Ureter (tissue), 1 donor: ENCODE results near the gene ADARB2. TPM values are rescaled to one million over a fixed set of nuclear protein-coding genes. Genes with fewer than 3 reads are reported as not detected.
"Not testable (repeated sequence)": the region's sequence is repeated elsewhere in the genome, so short reads cannot be mapped to it uniquely, and the experiment has no call there.

ENCODE experiments used
- DNase-seq: peaks from one replicate; pipeline ENCODE4 v3.0.0-alpha.2; 2020; ENCODE audit warnings: low spot score
- total RNA-seq: library from RNA; stranded (reverse); gene quantifications from one replicate; pipeline ENCODE4 v1.2.4, GENCODE V29; 2023
- donor health status: DM: yes; HTN: yes; CAD: no.

The ADARB2 gene
- total RNA-seq, 1 donor from 2014 or later: not detected

- DNase-seq: no peak
Measured at GRCh38 chr10:1178506-1178905, 558.8 kb downstream of the ADARB2 start.

GRCh38 chr10:1177936-1178335 lies 559.4 kb downstream of the ADARB2 start:
- DNase-seq: no peak

DNA sequence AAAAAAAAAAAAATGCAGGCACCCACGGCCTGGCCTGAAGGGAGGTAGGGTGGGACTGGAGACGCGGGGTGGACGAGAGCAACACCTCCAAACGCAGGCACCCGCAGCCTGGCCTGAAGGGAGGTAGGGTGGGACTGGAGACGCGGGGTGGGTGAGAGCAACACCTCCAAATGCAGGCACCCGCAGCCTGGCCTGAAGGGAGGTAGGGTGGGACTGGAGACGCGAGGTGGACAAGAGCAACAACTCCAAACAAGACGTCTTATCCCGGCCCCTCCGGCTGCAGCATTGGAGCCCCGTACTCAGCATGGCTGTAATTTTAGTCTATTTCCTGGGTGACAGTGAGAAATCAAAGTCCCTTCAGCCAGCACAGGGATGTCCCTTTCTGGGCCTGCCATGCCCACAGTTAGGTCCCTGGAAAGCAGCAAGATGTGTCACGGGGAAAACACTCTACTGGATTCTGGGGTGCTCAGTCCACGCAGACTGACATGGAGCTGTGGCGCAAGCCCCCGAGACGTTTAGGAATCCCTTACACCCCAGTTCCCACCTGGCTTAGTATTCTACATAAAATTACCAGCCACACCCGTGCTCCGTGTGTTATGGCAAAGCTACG lies 561.3 kb downstream of the ADARB2 start:
- no peak for DNase-seq

GRCh38 chr10:1174022-1174421 lies 563.3 kb downstream of the ADARB2 start:
- no peak for DNase-seq

DNA sequence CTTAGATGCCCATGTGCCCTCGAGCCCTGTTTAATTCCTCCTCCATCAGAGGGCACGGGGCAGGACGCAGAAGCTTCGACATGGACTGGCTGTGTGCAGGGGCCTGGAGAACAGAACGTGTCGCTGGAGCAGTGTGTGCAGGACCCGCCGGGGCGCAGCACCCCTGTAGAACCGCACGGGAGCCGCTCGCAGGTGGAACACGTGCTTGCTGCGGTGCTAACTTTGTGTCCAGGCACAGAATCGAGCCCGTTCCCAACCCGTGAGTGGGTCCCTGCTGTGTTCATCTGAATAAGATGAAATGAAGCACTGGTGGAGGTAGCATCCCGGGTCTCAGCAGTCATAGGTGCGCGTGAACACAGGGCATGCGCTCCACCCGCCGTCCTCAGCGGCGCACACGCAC lies 564.2 kb downstream of the ADARB2 start:
- no peak for DNase-seq

DNA sequence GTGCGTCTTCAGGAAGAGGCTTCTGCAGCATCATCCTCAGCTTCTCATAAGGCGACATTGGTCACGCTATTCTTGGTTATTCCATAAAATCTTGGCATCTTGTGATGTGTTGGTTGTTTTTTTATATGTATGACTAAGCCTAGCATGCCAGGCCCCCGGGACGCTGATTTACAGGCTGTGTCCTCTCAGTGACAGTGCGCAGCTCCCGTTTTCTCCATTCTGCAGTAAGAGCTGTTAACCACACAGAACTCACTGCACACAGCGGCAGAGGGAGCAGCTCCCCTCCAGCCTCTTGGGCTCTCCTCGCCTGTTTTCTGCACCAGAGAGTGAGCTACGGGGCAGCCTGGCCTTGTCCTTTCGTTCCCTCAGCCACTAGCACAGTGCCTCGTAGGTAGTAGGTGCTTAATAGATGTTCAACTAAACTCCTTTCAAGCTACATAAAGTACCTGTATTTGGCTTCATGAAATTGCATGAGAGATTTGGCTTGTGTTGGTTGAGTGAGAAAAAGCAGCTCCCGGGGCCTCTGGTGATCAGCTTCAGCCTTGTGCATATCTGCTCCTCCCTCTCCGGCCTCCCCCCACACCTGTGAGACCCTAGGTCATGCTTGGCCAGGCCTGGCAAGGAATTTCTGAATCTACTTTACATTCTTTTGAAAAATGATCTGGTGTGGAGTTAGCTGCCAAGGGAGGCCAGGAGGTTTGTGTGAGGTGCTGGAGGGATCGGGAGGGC lies 564.9 kb downstream of the ADARB2 start:
- DNase-seq: no peak

DNA sequence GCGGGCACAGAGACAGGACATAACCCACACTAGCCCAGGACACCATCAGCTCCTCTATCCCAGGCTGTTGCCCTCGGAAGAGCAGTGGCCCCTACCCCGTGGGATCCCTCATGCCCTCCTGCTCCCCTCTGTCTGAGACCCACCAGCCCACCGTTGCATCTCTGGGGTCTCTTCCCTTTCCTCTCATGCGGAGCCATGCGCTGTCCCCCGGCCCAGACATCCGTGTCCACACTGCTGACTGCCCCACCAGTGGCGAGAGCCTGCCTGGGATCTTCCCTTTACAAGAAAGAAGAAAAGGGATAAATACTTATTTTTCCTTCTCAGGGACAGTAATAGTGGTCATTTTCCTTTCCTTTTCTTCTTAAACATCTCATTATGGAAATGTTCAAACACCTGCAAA lies 565.7 kb downstream of the ADARB2 start:
- DNase-seq: no peak

GRCh38 chr10:1171182-1171581 lies 566.1 kb downstream of the ADARB2 start:
- DNase-seq: no peak

DNA sequence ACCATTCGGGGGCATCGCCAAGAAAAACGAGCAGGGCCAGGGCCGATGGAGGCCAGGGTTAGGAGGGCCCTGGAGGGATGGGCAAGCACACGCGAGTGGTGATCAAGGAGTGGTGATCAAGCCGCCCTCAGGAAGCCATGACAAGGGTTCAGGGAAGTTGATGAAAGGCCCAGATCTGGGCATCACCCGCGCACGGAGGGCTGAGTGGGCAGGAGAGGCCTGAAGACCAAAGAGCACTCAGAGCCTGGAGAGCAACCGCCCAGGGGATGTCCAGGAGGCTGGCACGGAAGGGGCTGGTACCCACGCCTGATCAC lies 566.5 kb downstream of the ADARB2 start:
- no peak for DNase-seq

DNA sequence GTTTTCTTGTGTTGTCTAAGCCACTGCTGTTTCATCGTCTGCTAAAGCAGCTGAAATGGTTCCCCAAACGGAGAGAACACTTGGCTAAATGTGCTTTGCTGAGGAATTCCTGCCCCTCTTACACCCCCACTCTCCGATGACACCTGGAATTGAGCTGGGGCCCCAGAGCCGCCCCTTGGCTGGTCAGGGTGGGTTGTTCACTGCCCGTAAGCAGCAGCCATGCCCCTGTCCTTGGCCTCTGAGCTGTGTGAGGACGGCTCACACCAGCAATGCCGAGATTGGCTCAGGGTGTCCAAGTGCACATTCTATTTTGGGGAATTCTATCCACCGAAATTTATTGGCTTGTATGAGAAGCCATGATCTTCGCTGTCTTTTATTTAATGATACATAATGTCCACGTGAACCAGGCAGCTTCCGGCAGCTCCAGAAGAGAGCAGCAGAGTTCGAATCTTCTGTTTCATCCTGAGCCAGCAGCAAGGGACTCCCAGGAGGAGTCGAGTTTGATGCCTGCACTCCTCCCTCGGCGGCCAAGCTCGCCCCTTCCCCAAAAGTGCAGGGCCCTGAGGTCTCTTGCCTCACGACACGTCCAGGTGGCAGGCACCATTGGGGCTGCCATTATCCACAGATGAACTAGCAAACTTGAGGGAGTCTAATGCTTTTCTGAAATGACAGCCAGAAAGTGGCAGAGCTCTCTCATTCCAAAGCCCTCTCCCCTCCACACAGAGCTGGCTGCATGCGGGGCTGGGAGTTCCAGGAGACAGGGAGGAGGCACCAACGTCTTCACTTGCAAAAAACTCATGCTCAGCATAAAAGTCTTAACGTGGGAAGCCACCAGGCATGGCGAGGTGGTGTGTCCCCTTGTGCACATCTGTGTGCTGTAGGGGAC lies 567.1 kb downstream of the ADARB2 start:
- DNase-seq: no peak

GRCh38 chr10:1169186-1169885 lies 568.0 kb downstream of the ADARB2 start:
- DNase-seq: no peak

- DNase-seq: no peak
Measured at GRCh38 chr10:1168763-1169162, 568.6 kb downstream of the ADARB2 start.

DNA sequence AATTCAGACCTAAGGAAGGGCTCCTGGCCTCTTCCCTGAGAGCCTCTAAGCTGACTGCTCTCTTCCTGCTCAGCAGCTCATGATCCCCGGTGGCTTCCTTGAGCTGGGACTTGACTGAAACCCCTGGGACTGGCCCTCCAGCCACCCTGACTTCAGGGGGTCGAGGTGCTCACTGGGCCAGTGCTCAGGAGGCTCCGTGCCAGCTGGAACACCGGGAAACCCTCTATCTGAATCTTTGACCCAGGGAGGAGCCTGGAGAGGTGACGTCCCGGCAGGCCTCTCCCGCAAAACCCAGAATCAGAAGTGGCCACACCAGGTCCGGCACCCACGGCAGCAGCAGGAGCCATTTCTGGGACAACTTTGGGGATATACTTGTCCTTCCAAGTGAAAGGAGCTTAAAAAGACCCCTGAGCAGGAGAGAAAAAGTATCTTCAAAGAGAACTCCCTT lies 570.5 kb downstream of the ADARB2 start:
- no peak for DNase-seq

DNA sequence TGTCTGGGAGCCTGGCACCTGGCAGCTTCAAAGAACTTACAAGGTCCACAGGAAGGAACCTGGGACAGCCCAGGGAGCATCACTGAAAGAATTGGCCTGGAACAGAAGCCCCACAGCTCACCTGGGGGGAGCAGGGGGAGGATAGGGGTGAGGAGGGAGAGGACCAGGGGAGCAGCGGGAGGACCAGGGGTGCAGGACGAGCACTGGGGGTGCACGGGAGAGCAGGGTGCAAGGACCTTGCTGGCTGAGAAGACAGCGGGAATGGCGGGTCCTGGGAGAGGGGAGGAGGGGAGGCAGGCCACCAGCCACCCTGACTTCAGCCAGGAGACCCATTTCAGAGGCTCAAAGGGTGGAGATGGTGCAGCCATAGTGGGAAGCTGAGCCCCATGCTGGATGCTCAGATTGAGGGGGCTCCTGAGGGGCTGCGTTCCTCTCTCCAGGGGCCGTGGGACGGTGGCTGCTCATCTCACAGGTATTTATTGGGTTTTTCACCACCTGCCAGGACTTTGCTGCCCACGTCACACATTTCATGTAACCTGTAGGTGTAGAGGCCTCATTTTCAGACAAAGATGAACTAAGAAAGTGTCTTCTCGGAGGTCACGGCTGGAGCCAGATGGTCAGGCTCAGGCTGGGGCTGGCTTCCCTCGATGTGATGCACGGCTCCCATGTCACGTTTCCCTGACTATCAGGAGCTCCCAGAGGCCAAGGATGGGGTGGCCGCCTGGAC lies 571.1 kb downstream of the ADARB2 start:
- no peak for DNase-seq

DNA sequence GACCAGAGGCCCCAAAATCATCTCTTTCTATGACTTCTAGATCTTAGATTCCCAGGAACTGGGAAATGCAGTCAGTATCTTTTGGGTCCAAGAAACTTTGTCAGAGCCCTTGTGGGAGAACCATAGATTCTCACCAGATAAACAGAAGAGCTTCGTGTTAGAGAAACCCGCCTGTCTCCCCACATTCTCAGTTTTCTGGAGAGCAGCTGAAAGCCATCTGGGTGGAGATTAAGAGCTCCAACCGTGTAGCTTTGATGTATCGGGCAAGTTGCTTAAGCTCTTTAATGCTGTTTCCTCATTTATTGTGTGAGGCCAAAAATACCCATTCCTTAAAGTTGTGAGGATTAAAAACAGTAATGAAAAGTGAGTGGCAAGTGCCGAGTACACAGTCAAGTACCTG lies 573.5 kb downstream of the ADARB2 start:
- no peak for DNase-seq

DNA sequence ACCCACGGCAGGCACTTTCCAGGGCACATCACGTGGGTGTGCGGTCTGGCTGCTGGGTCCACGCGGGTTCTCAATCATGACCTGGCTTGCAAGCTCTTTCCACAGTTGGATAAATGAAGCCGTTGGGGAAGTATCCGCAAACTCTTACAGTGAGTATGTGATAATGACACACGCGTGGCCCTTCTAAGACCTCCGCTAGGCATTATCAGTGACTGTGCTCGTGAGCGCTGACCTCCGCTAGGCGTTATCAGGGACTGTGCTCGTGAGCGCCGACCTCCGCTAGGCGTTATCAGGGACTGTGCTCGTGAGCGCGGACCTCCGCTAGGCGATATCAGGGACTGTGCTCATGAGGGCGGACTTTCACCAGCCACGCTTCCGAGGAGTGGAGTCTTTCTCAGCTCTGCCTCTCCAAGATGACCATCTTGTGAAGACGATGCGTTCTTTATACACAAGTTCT lies 574.1 kb downstream of the ADARB2 start:
- no peak for DNase-seq

GRCh38 chr10:1162481-1163203 lies 574.7 kb downstream of the ADARB2 start:
- peak; percentile 27 for DNase-seq

DNA sequence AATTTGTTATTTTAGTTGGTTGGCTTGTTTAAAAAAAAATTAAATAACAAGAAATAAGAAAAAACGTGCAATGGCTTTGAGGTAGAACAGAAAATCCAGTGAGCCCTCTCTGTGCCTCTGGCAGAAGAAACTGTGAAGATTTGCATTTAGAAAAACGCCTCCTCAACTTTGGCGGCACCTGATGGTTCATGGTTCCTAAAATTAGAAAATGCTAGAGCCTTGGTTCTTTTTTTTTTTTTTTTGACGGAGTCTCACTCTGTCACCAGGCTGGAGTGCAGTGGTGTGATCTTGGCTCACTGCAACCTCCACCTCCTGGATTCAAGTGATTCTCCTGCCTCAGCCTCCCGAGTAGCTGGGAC lies 576.0 kb downstream of the ADARB2 start:
- not testable (repeated sequence) for DNase-seq

DNA sequence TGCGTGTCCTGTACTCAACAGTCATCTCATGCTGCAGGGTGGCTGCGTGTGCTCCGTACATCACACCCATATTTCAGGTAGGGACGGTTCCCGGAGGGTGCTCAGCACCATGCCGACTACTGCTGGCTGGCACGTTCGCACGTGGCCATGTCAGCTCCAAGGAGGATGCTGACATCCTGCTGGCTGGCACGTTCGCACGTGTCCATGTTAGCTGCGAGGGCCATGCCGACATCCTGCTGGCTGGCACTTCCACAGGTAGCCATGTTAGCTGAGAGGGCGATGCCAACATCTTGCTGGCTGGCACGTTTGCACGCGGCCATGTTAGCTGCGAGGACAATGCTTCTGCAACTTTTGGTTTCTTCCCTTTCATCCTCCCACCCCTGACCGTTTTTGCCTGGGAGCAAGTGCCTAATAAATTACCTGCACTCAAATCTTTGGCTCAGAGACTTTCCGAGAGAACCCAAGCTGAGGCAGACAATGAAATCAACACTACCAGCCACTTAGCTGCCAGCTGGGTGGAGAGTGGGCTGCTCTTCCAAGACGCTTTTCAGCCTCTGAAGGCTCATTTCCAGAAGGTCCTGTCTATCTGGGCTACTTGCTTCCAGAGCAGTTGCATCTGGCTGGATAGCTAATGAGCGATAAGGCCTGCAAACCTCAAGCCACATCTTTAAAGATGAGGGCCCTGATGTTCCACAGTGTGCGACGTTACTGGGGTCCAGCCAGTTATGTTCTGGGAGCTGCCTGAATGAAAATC lies 576.6 kb downstream of the ADARB2 start:
- DNase-seq: peak; percentile 20
